Spleen (tissue), 11 donors: ENCODE measurements around the gene MAPK8IP3. TPM values are rescaled to one million over a fixed set of nuclear protein-coding genes. Genes with fewer than 3 reads are reported as not detected.
A peak's percentile ranks its signal among the peaks of the same experiment; 100 is the strongest.

Source experiments
- DNase-seq: peaks from one replicate; pipeline ENCODE4 v3.0.0-alpha.2; 2020
- H3K27ac ChIP-seq, 8 donors: fragments of 200-600 bp; sonication (generic) in 7 of 8; 1 replicate in 4 of 8; 2 replicates in 4 of 8; pipeline versions ENCODE4 v1.5.0 to v1.8.0; 2016 to 2021; ENCODE audit warnings: inconsistent platforms in 4 of 8, mild to moderate bottlenecking in 4 of 8, moderate library complexity in 1 of 8
- H3K27me3 ChIP-seq, 7 donors: fragments of 200-600 bp; sonication (generic) in 6 of 7; replicated peaks in 1 of 7; 1 replicate in 4 of 7; 2 replicates in 3 of 7; pipeline versions ENCODE4 v1.5.0 to v1.8.0; 2016 to 2021; ENCODE audit warnings: inconsistent platforms in 3 of 7, mild to moderate bottlenecking in 1 of 7
- H3K36me3 ChIP-seq, 6 donors: fragments of 200-600 bp; sonication (generic) in 5 of 6; 1 replicate in 4 of 6; 2 replicates in 2 of 6; pipeline versions ENCODE4 v1.5.0 to v1.8.0; 2016 to 2021; ENCODE audit warnings: inconsistent platforms in 2 of 6
- H3K4me1 ChIP-seq, 6 donors: fragments of 200-600 bp; sonication (generic) in 5 of 6; 1 replicate in 3 of 6; 2 replicates in 3 of 6; pipeline versions ENCODE4 v1.5.0 to v1.8.0; 2016 to 2021; ENCODE audit warnings: inconsistent platforms in 3 of 6
- H3K4me3 ChIP-seq, 8 donors: fragments of 200-600 bp; sonication (generic) in 7 of 8; 1 replicate in 4 of 8; 2 replicates in 4 of 8; pipeline versions ENCODE4 v1.5.0 to v1.8.0; 2016 to 2021; ENCODE audit warnings: inconsistent platforms in 4 of 8, mild to moderate bottlenecking in 4 of 8, moderate library complexity in 2 of 8
- H3K9me3 ChIP-seq, 8 donors: fragments of 200-600 bp; sonication (generic) in 7 of 8; 1 replicate in 4 of 8; 2 replicates in 4 of 8; pipeline versions ENCODE4 v1.5.0 to v1.8.0; 2016 to 2021; ENCODE audit warnings: inconsistent platforms in 4 of 8
- POLR2A ChIP-seq, 3 donors: fragments of 450-650 bp; IDR thresholded peaks; one replicate each; pipeline ENCODE4 v1.5.1; 2017; ENCODE audit warnings: antibody characterized with exemption in 3 of 3, mild to moderate bottlenecking in 1 of 3
- POLR2AphosphoS5 ChIP-seq, 3 donors: sonication (generic); formaldehyde crosslinking; IDR thresholded peaks; one replicate each; pipeline ENCODE4 v1.5.1; 2017; ENCODE audit warnings: antibody characterized with exemption in 3 of 3
- WGBS, 5 donors: extraction: QIAGEN DNeasy Blood & Tissue Kit in 3 of 5; methylation state at CpG; one replicate each; pipeline versions ENCODE4 v1.1.5 to v1.1.7; 2013 to 2018; 5-methylcytosine and 5-hydroxymethylcytosine counted together
- intact Hi-C: fragments of 100-400 bp; cut with DNase I; formaldehyde crosslinking; loops from one replicate; pipeline ENCODE4 v1.15.0; 2023; ENCODE audit warnings: low total_unique reads
- microRNA-seq, 3 donors: library from miRNA; unstranded; fragments of <30 nt; microRNA quantifications; one replicate each; pipeline versions ENCODE4 to v1.1.0, GENCODE V29; 2019 to 2020
- polyA plus RNA-seq, 3 donors: library from polyadenylated mRNA; stranded (reverse); fragments of 200-250 nt; gene quantifications; one replicate each; pipeline ENCODE4 v1.2.1, GENCODE V29; 2013
- small RNA-seq, 4 donors: library from RNA; depleted of rRNA; stranded (forward); fragments of <200 nt; gene quantifications; one replicate each; pipeline ENCODE3, GENCODE V24; 2016
- total RNA-seq, 7 donors: library from RNA; depleted of rRNA in 3 of 7; stranded (reverse); fragments of >200 nt in 3 of 7; fragmentation: NEBNext Ultra II Directional in 4 of 7; extraction: Animal tissue kit (Norgen Biotek cat#: 25700) in 4 of 7; gene quantifications; one replicate each; pipeline versions ENCODE4 v1.1.0 to v1.2.1, GENCODE V29; 2016 to 2021
- TF ChIP-seq, protein P1 (sequence below), 11 experiments: fragments of 200-600 bp in 7 of 11; fragments of 450-650 bp in 4 of 11; sonication (generic) in 4 of 11; IDR thresholded peaks in 8 of 11; conservative IDR thresholded peaks in 3 of 11; 1 replicate in 7 of 11; 2 replicates in 4 of 11; pipeline versions ENCODE4 v1.4.0 to v1.8.0; 2016 to 2021; ENCODE audit warnings: antibody characterized with exemption in 11 of 11, inconsistent platforms in 4 of 11, mild to moderate bottlenecking in 1 of 11
- donor health status: healthy with polysubstance abuse.
- donor health status: DM: no; HTN: no; CAD: no; lungs with moderate emphysema.
- donor health status: DM: no; HTN: no; CAD: no.
- donor health status: Bipolar disorder and iron deficiency.
- donor health status: healthy.
- donor health status: DM: no; HTN: no; CAD: no.
- donor health status: DM: yes; HTN: yes; CAD: no.

The MAPK8IP3 gene
- total and polyA plus RNA-seq, 10 donors, result 27.2 to 134 (median 114) TPM

DNA sequence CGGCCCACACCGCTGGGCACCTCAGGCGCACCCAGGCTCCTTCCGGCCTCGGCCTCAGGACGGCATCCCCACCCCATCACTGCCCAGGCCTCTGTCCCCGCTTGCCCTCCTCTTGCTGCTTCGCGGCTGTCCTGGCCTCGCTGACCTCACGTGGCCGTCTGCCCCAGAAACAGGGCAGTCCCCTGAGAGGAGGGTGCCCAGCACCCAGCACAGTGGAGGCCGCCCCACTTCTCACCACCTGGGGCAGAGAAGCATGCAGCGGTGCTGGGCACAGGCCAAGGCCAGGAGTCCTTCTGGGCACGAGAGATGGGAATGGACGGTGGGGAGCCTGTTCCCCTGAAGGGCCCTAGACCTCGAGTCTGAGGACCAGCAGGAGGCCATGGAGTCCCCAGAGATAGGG is 111.7 kb downstream of the MAPK8IP3 start:
- Histone ChIP-seq H3K27ac (no peak overlapping the region), H3K27me3 (no peaks in the 10 kb centered on the region), H3K36me3 (peaks cover 0 to 100% (median 77%) of the 10 kb centered on the region in 6 donors), H3K4me1 (peaks cover 0 to 12% (median 0%) of the 10 kb centered on the region in 6 donors), H3K4me3 (no peak overlapping the region), H3K9me3 (no peaks in the 10 kb centered on the region)
- WGBS, 5 donors, result 93 to 98% (median 96%) methylated on average over 12 to 17 of the region's 17 CpGs
- DNase-seq, result peak; percentile 61
- TF ChIP-seq POLR2A (IDR thresholded peaks at IDR 0.05) (no peak), POLR2AphosphoS5 (IDR thresholded peaks at IDR 0.05) (peak in 1 of 3 donors; percentile 26)
- intact Hi-C loops, result no loop called here

DNA sequence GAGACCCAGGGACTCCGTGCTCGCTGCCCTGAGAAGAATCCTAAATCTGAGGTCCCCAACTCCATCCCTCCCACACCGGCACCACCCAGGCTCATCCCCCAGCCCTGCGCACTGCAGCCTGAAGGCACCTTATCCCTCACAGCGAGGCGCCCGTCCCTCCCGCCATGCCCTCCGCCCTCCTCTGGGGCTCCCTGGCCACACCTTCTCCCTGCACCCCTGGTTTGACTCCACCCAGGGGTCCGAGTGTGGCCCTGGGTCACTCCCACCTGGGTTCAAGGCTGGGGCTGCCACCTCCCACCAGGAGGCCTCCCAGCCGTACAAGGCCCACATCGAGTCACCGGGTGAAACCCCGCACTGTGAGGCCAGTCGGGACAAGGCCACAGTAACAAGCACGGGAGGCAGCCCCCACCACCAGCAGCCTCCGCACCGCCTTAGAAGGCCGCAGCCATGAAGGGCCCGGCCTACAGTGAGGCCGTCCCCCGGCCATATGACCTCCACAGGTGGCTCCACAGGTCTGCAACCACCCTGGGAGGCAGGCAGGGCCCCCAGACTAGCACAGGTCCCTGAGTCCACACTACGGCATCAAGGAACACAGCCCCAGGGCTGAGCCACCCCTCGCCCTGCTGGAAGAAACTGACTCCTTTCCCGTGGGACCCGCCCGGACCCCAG is 112.3 kb downstream of the MAPK8IP3 start:
- Histone ChIP-seq H3K36me3 (peaks cover 0 to 98% (median 78%) of the 10 kb centered on the region in 6 donors), H3K27me3 (no peaks in the 10 kb centered on the region), H3K4me3 (no peak overlapping the region), H3K4me1 (peaks cover 0 to 13% (median under 1%) of the 10 kb centered on the region in 6 donors), H3K27ac (no peak overlapping the region), H3K9me3 (no peaks in the 10 kb centered on the region)
- WGBS, 5 donors, result 92 to 96% (median 95%) methylated on average over 16 to 27 of the region's 27 CpGs
- TF ChIP-seq POLR2AphosphoS5 (IDR thresholded peaks at IDR 0.05), result no peak
- TF ChIP-seq POLR2A (IDR thresholded peaks at IDR 0.05), result no peak
- intact Hi-C loops, result no loop called here
- peak; percentile 49 for DNase-seq

DNA sequence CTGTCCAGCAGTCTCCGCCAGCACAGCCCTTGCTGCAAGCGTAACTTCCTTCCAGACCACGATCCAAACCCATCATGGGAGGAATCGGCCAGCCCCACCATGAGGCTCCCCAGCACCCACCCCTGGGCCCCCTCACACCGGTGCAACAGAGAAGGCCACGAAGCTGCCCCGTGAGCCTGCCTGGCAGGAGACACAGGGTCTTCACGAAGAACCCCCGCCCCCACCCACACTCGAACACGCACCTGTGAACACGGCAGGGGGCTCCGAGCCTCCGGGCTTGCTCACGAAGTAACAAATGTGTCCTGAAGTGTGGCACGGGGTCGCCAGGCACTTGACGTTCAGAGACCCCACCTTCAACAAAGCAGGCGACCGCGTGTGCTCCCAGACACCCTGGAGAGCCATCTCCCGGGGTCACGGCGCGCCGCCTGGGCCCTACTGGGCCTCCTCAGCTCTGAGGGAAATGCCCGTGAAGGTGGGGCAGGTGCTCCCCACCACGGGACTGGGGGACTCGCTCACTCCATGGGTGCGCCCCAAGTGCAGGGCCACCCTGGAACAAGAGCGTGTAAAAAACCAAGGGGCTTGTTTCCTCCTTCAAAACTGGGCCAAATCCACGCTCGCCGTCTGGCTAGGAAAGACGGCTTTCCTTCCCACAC is 113.0 kb downstream of the MAPK8IP3 start:
- H3K36me3 ChIP-seq, result peaks cover 0 to 91% (median 74%) of the 10 kb centered on the region in 6 donors
- H3K27ac ChIP-seq, result no peak overlapping the region
- no peaks in the 10 kb centered on the region for H3K27me3 ChIP-seq
- intact Hi-C loops, result no loop called here
- 94 to 97% (median 95%) methylated on average over 17 to 35 of the region's 35 CpGs for WGBS, 5 donors
- no peaks in the 10 kb centered on the region for H3K9me3 ChIP-seq
- no peak overlapping the region for H3K4me3 ChIP-seq
- DNase-seq, result peak; percentile 64
- H3K4me1 ChIP-seq, result peaks cover 0 to 20% (median 5%) of the 10 kb centered on the region in 6 donors
- TF ChIP-seq, protein P1, sequence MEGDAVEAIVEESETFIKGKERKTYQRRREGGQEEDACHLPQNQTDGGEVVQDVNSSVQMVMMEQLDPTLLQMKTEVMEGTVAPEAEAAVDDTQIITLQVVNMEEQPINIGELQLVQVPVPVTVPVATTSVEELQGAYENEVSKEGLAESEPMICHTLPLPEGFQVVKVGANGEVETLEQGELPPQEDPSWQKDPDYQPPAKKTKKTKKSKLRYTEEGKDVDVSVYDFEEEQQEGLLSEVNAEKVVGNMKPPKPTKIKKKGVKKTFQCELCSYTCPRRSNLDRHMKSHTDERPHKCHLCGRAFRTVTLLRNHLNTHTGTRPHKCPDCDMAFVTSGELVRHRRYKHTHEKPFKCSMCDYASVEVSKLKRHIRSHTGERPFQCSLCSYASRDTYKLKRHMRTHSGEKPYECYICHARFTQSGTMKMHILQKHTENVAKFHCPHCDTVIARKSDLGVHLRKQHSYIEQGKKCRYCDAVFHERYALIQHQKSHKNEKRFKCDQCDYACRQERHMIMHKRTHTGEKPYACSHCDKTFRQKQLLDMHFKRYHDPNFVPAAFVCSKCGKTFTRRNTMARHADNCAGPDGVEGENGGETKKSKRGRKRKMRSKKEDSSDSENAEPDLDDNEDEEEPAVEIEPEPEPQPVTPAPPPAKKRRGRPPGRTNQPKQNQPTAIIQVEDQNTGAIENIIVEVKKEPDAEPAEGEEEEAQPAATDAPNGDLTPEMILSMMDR (IDR thresholded peaks at IDR 0.05 in 8 of 11, conservative IDR thresholded peaks at IDR 0.05 in 3 of 11), result no peak

DNA sequence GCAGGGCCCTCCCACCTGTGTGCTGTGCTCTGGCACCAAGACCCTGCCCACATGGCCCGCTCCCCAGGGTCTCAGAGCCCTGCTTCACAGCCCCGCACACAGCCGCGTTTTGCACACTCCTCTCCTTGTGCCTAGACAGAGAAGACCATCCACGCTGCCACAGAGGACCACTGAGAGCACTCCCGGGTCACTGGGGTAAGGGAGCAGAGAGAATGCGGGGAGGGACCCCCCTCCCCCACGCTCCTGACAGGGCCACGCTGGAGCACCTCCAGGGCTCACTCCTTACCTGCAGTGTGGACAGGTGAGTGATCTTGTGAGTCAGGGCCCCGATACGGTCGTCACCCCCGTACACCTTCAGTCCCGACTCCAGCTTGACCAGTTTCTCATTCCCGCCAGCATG is 113.6 kb downstream of the MAPK8IP3 start:
- intact Hi-C loops, result no loop called here
- peak; percentile 42 for DNase-seq
- TF ChIP-seq, protein P1 (IDR thresholded peaks at IDR 0.05 in 8 of 11, conservative IDR thresholded peaks at IDR 0.05 in 3 of 11), result no peak
- TF ChIP-seq POLR2A (IDR thresholded peaks at IDR 0.05), result no peak
- peak in 1 of 3 donors; percentile 13 for TF ChIP-seq POLR2AphosphoS5 (IDR thresholded peaks at IDR 0.05)
- Histone ChIP-seq H3K4me1 (peaks cover 1 to 26% (median 11%) of the 10 kb centered on the region in 6 donors), H3K4me3 (no peak overlapping the region), H3K9me3 (no peaks in the 10 kb centered on the region), H3K27me3 (no peaks in the 10 kb centered on the region), H3K36me3 (peaks cover 0 to 85% (median 72%) of the 10 kb centered on the region in 6 donors), H3K27ac (no peak overlapping the region)
- 94 to 97% (median 95%) methylated on average over 15 of the region's 15 CpGs for WGBS, 5 donors

Small RNA genes lying within 50 kb of the gene (microRNA-seq; reads per million reads assigned to microRNA genes)
- 0.57 to 2.5 (median 1.8) reads per million in 3 donors for gene MIR3177

Small RNA genes lying within 50 kb of the gene (small RNA-seq; reads per million reads assigned to genes)
- gene MIR3177, result 0.14 to 0.49 (median 0.28) reads per million in 4 donors

Other genes with a start within 250 kb of the MAPK8IP3 start
- 100 to 1,000 TPM in 6 of 7 donors, 10 to 100 TPM in 1; 76.5 to 146 (median 127) TPM for gene CLCN7, start 231.2 kb upstream of the MAPK8IP3 start, total RNA-seq
- 100 to 1,000 TPM in 1 of 3 donors, 10 to 100 TPM in 2; 43.2 to 117 (median 59.6) TPM for gene CLCN7, start 231.2 kb upstream of the MAPK8IP3 start, polyA plus RNA-seq
- under 1 TPM in 5 of 7 donors, not detected in 2; 0.23 to 0.85 (median 0.60) TPM for gene PTX4, start 217.3 kb upstream of the MAPK8IP3 start, total RNA-seq
- under 1 TPM in 2 of 3 donors, not detected in 1; 0.03 to 0.19 TPM for gene PTX4, start 217.3 kb upstream of the MAPK8IP3 start, polyA plus RNA-seq
- gene TELO2, start 212.8 kb upstream of the MAPK8IP3 start, total RNA-seq, result 10 to 100 TPM; 28.5 to 64.2 (median 44.0) TPM
- 100 to 1,000 TPM in 1 of 3 donors, 10 to 100 TPM in 2; 60.3 to 110 (median 83.5) TPM for gene TELO2, start 212.8 kb upstream of the MAPK8IP3 start, polyA plus RNA-seq
- 10 to 100 TPM; 12.6 to 47.1 (median 26.9) TPM for gene TMEM204, start 172.5 kb upstream of the MAPK8IP3 start, total RNA-seq
- 10 to 100 TPM; 10.1 to 21.0 (median 13.6) TPM for gene TMEM204, start 172.5 kb upstream of the MAPK8IP3 start, polyA plus RNA-seq
- gene IFT140, start 94.1 kb upstream of the MAPK8IP3 start, total RNA-seq, result 10 to 100 TPM in 5 of 7 donors, 1 to 10 TPM in 2; 7.8 to 14.5 (median 12.3) TPM
- gene IFT140, start 94.1 kb upstream of the MAPK8IP3 start, polyA plus RNA-seq, result 1 to 10 TPM; 4.2 to 6.5 (median 4.3) TPM
- 10 to 100 TPM; 15.5 to 32.4 (median 21.6) TPM for gene CRAMP1, start 93.8 kb upstream of the MAPK8IP3 start, total RNA-seq
- 10 to 100 TPM in 1 of 3 donors, 1 to 10 TPM in 2; 3.0 to 10.2 (median 3.2) TPM for gene CRAMP1, start 93.8 kb upstream of the MAPK8IP3 start, polyA plus RNA-seq
- 10 to 100 TPM; 15.6 to 30.5 (median 22.7) TPM for gene JPT2, start 27.9 kb upstream of the MAPK8IP3 start, total RNA-seq
- 10 to 100 TPM in 2 of 3 donors, 1 to 10 TPM in 1; 8.2 to 15.0 (median 12.9) TPM for gene JPT2, start 27.9 kb upstream of the MAPK8IP3 start, polyA plus RNA-seq
- 10 to 100 TPM; 51.0 to 82.9 (median 68.4) TPM for gene NME3, start 65.3 kb downstream of the MAPK8IP3 start, total RNA-seq
- 100 to 1,000 TPM; 152 to 283 (median 256) TPM for gene NME3, start 65.3 kb downstream of the MAPK8IP3 start, polyA plus RNA-seq
- 10 to 100 TPM; 17.8 to 41.3 (median 28.8) TPM for gene EME2, start 66.6 kb downstream of the MAPK8IP3 start, total RNA-seq
- gene EME2, start 66.6 kb downstream of the MAPK8IP3 start, polyA plus RNA-seq, result 10 to 100 TPM in 2 of 3 donors, 1 to 10 TPM in 1; 5.1 to 22.4 (median 13.8) TPM
- 10 to 100 TPM; 49.9 to 66.8 (median 62.3) TPM for gene MRPS34, start 66.9 kb downstream of the MAPK8IP3 start, total RNA-seq
- 100 to 1,000 TPM; 133 to 157 (median 134) TPM for gene MRPS34, start 66.9 kb downstream of the MAPK8IP3 start, polyA plus RNA-seq
- gene SPSB3, start 76.4 kb downstream of the MAPK8IP3 start, total RNA-seq, result 100 to 1,000 TPM in 2 of 7 donors, 10 to 100 TPM in 5; 41.4 to 114 (median 65.3) TPM
- gene SPSB3, start 76.4 kb downstream of the MAPK8IP3 start, polyA plus RNA-seq, result 100 to 1,000 TPM; 111 to 266 (median 204) TPM
- gene NUBP2, start 76.8 kb downstream of the MAPK8IP3 start, total RNA-seq, result 100 to 1,000 TPM in 1 of 7 donors, 10 to 100 TPM in 6; 37.5 to 103 (median 44.6) TPM
- gene NUBP2, start 76.8 kb downstream of the MAPK8IP3 start, polyA plus RNA-seq, result 10 to 100 TPM; 61.9 to 84.3 (median 79.3) TPM
- gene IGFALS, start 87.5 kb downstream of the MAPK8IP3 start, total RNA-seq, result under 1 TPM in 5 of 7 donors, not detected in 2; 0.21 to 0.63 (median 0.39) TPM
- gene IGFALS, start 87.5 kb downstream of the MAPK8IP3 start, polyA plus RNA-seq, result under 1 TPM; 0.14 to 0.19 (median 0.17) TPM
- gene HAGH, start 120.6 kb downstream of the MAPK8IP3 start, total RNA-seq, result 10 to 100 TPM; 42.4 to 60.4 (median 49.1) TPM
- gene HAGH, start 120.6 kb downstream of the MAPK8IP3 start, polyA plus RNA-seq, result 10 to 100 TPM; 33.6 to 76.6 (median 41.0) TPM
- gene FAHD1, start 121.0 kb downstream of the MAPK8IP3 start, total RNA-seq, result 10 to 100 TPM in 6 of 7 donors, 1 to 10 TPM in 1; 9.5 to 34.9 (median 17.7) TPM
- gene FAHD1, start 121.0 kb downstream of the MAPK8IP3 start, polyA plus RNA-seq, result 10 to 100 TPM; 13.8 to 23.1 (median 15.4) TPM
- gene MEIOB, start 166.0 kb downstream of the MAPK8IP3 start, total RNA-seq, result not detected
- not detected for gene MEIOB, start 166.0 kb downstream of the MAPK8IP3 start, polyA plus RNA-seq
- under 1 TPM in 1 of 7 donors, not detected in 6; 0.20 TPM for gene HS3ST6, start 212.2 kb downstream of the MAPK8IP3 start, total RNA-seq
- under 1 TPM in 1 of 3 donors, not detected in 2; 0.06 TPM for gene HS3ST6, start 212.2 kb downstream of the MAPK8IP3 start, polyA plus RNA-seq
- gene MSRB1, start 237.0 kb downstream of the MAPK8IP3 start, total RNA-seq, result 100 to 1,000 TPM in 2 of 7 donors, 10 to 100 TPM in 5; 32.9 to 114 (median 60.4) TPM
- 10 to 100 TPM; 31.1 to 62.0 (median 31.3) TPM for gene MSRB1, start 237.0 kb downstream of the MAPK8IP3 start, polyA plus RNA-seq
- not detected for gene RPL3L, start 248.5 kb downstream of the MAPK8IP3 start, total RNA-seq
- under 1 TPM in 1 of 3 donors, not detected in 2; 0.03 TPM for gene RPL3L, start 248.5 kb downstream of the MAPK8IP3 start, polyA plus RNA-seq